Measurements from ENCODE around the gene RFX2.

Gene RFX2

GRCh38 chr19:5996623-5997320 is 113.5 kb downstream of the RFX2 start:
- DNase-seq (ENCODE audit: low read depth), result no peak
- TF ChIP-seq CTCF (IDR thresholded peaks at IDR 0.05; ENCODE audit: low read length, missing control alignments), result no peak
- H3K4me3 ChIP-seq (replicated peaks; ENCODE audit: low read depth, low read length), result no peak overlapping the region

- TF ChIP-seq CTCF (IDR thresholded peaks at IDR 0.05; ENCODE audit: low read length, missing control alignments), result no peak
- no peak overlapping the region for H3K4me3 ChIP-seq (replicated peaks; ENCODE audit: low read depth, low read length)
- no peak for DNase-seq (ENCODE audit: low read depth)
These were observed 114.2 kb downstream of the RFX2 start for GRCh38 chr19:5996102-5996501.

- TF ChIP-seq CTCF (IDR thresholded peaks at IDR 0.05; ENCODE audit: low read length, missing control alignments), result no peak
- H3K4me3 ChIP-seq (replicated peaks; ENCODE audit: low read depth, low read length), result no peak overlapping the region
- no peak for DNase-seq (ENCODE audit: low read depth)
These were observed 114.7 kb downstream of the RFX2 start for GRCh38 chr19:5995606-5996005.

GRCh38 chr19:5994405-5995165 is 115.7 kb downstream of the RFX2 start:
- no peak for TF ChIP-seq CTCF (IDR thresholded peaks at IDR 0.05; ENCODE audit: low read length, missing control alignments)
- no peak overlapping the region for H3K4me3 ChIP-seq (replicated peaks; ENCODE audit: low read depth, low read length)

GRCh38 chr19:5993648-5994358 is 116.5 kb downstream of the RFX2 start:
- no peak overlapping the region for H3K4me3 ChIP-seq (replicated peaks; ENCODE audit: low read depth, low read length)
- TF ChIP-seq CTCF (IDR thresholded peaks at IDR 0.05; ENCODE audit: low read length, missing control alignments), result no peak
- peak; percentile 31 for DNase-seq (ENCODE audit: low read depth)

More at GRCh38 chr19:5994405-5995165, 115.7 kb downstream of the RFX2 start:
- no peak for DNase-seq (ENCODE audit: low read depth)

GRCh38 chr19:5993201-5993600 is 117.1 kb downstream of the RFX2 start:
- TF ChIP-seq CTCF (IDR thresholded peaks at IDR 0.05; ENCODE audit: low read length, missing control alignments), result no peak

More at GRCh38 chr19:5993201-5993600, 117.1 kb downstream of the RFX2 start:
- DNase-seq (ENCODE audit: low read depth), result no peak
- no peak overlapping the region for H3K4me3 ChIP-seq (replicated peaks; ENCODE audit: low read depth, low read length)
